Left kidney (tissue), 8 donors: ENCODE results near the gene COP1. TPM values are rescaled to one million over a fixed set of nuclear protein-coding genes. Genes with fewer than 3 reads are reported as not detected.
"Not testable (repeated sequence)": the region's sequence is repeated elsewhere in the genome, so short reads cannot be mapped to it uniquely, and the experiment has no call there.

Source experiments
- DNase-seq: peaks from one replicate; pipeline ENCODE4 v3.0.0-alpha.2; 2013
- long read RNA-seq, 8 donors: transcript quantifications; one replicate each; lab custom pipeline, GENCODE V29; 2026
- polyA plus RNA-seq: library from polyadenylated mRNA; unstranded; fragments of 120-200 nt; gene quantifications from one replicate; pipeline ENCODE4 v1.2.1, GENCODE V29; 2013; ENCODE audit not compliant: insufficient read length

The COP1 gene
- 69.1 TPM for polyA plus RNA-seq
- long read RNA-seq, donor 1, transcript COP1-208 (2 exons, 450 nt), result major isoform, 5 of 16 reads
- long read RNA-seq, donor 1, partial matches to known transcripts, result 8 of 16 reads
- long read RNA-seq, donor 1, other reads (novel, unspliced or antisense), result 0 of 16 reads
- long read RNA-seq, donor 2, transcript COP1-208 (2 exons, 450 nt), result major isoform, 5 of 13 reads
- long read RNA-seq, donor 2, partial matches to known transcripts, result 5 of 13 reads
- long read RNA-seq, donor 2, other reads (novel, unspliced or antisense), result 0 of 13 reads
- long read RNA-seq, donor 3, transcript COP1-208 (2 exons, 450 nt), result major isoform, 8 of 17 reads
- long read RNA-seq, donor 3, partial matches to known transcripts, result 6 of 17 reads
- long read RNA-seq, donor 3, other reads (novel, unspliced or antisense), result 0 of 17 reads
- long read RNA-seq, donor 4, result 0 reads
- long read RNA-seq, donor 5, transcript COP1-208 (2 exons, 450 nt), result minor isoform, 10 of 36 reads
- long read RNA-seq, donor 5, transcript COP1-204 (20 exons, 3,033 nt), result major isoform, 11 of 36 reads
- long read RNA-seq, donor 5, partial matches to known transcripts, result 12 of 36 reads
- long read RNA-seq, donor 5, other reads (novel, unspliced or antisense), result 0 of 36 reads
- long read RNA-seq, donor 6, partial matches to known transcripts, result 0 of 7 reads
- long read RNA-seq, donor 6, other reads (novel, unspliced or antisense), result 0 of 7 reads
- long read RNA-seq, donor 7, transcript COP1-204 (20 exons, 3,033 nt), result major isoform, 10 of 39 reads
- long read RNA-seq, donor 7, transcript COP1-208 (2 exons, 450 nt), result minor isoform, 6 of 39 reads
- long read RNA-seq, donor 7, partial matches to known transcripts, result 20 of 39 reads
- long read RNA-seq, donor 7, other reads (novel, unspliced or antisense), result 0 of 39 reads
- long read RNA-seq, donor 8, result 0 reads

- DNase-seq, result peak; percentile 94
Observed at GRCh38 chr1:176206961-176207902, at the start of gene COP1. COP1 (minus strand) TSS chr1:176207286; CDS start chr1:176206978, 308 bp downstream.

GRCh38 chr1:176252191-176252590, 45.1 kb upstream of the COP1 start:
- no peak for DNase-seq

DNA sequence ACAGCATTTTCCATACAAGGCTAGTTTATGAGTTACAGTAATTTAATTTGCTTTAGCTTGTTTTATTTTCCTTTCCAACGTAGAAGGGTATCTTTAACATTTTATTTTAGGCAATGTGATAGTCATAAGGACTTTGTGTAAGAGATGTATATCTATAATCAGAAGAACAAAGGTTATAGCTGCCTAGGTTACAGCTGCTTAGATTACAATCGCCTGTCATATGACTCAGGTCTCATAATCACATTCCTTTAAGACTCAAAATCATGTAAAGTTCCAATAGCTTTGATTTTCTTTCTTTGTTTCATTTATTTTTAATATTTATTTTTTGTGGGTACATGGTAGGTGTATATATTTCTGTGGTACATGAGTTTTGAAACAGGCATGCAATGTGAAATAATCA, 37.8 kb upstream of the COP1 start:
- DNase-seq, result no peak

DNA sequence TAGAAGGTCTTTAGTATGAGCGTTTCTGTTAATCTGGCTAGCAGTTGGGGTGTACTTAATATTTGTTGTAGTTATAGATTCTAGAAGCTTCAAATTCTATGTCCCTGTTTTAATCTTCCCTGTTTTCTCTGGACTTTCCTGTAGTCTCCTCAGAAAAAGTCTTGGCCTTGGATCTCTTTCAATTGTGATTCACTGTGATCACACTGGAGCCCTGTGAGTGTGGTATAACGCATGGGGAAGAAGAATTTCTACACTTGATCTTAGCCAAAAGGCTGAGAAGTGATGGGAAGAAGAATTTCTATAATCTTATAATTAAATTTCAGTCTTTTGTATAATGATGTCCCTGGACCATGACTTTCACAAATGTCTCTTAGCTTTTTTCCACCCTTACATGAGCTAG, 36.7 kb upstream of the COP1 start:
- no peak for DNase-seq

DNA sequence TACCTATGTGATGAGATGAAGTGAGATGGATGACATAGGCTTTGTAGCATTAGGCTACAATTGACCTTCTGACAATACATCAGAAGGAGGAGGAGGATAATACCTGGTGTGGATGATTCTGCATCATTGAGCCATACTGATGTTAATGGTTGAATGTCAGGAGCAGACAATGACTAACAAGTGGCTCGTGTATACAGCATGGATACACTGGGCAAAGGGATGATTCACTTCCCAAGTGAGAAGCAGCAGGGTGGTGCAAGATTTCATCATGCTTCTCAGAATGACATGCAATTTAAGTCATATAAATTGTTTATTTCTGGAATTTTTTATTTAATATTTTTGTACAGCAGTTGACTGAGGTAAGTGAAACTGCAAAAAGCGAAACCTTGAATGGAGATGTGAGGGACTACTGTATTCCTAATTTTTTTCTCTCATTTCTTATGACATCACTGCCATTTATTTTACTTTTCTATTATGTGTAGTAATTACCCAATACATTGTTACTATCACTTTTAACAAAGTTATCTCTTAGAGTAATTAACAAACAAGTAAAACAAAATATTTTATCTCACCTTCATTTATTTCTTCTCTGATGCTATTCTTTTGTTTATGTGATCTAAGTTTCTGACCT, 34.4 kb upstream of the COP1 start:
- no peak for DNase-seq

GRCh38 chr1:176233657-176234056, 26.6 kb upstream of the COP1 start:
- not testable (repeated sequence) for DNase-seq

DNA sequence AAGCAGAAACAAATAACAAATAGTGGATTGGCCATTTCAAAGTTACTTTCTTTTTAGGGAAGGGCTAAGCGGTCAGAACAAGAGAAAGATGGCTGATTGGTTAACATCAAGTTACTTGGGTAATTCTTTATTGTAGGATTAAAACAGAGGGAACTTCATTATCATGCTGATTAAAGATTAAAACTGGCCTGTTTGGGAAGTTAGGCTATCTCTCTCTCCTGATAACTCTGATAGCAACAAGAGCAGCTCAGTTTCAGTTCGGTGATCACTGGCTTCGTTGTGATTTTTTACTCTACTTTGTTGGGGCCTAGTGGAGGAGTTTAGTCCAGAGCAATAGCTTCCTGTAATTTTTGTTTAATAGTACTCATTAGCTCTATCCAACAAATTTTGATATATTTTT, 20.5 kb upstream of the COP1 start:
- DNase-seq, result no peak

- no peak for DNase-seq
Observed at GRCh38 chr1:176225911-176226310, 18.8 kb upstream of the COP1 start.

DNA sequence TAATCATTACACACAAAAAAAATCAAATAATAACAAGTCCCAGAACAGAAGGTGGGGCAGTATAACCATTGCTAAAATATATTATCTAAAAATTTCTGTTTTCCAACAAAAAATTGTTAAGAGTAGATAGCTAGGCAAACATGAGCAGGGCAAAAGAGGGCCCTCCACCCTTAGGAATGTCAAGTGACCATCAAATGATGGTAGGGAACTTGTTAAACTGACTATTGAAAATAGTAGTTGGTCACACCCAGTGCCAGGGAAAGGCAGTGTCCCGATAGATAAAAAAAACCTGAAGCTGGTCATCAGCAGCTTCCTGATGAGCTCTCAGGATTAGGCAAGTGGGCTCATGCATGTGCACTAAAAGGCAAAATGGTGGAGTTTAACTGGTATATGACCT, 18.4 kb upstream of the COP1 start:
- DNase-seq, result no peak

DNA sequence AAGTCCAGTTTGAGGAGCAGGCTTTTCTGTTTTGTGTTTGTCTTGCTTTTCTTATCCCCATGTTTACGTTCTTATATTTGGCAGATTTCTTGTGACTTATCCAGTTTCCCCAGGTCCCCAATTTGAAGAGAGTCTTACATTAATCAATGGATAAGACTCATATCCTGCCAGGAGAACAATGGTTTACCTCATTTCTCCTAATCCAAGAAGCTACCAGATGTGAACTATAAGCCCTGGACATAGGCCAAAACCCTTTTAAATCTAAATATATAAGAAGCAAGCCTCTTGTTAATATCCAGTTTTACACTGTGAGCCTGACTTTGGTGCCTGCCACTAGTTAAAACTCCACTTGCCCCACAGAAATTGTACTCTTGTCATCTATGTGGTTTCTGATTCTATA, 15.1 kb upstream of the COP1 start:
- DNase-seq, result no peak

DNA sequence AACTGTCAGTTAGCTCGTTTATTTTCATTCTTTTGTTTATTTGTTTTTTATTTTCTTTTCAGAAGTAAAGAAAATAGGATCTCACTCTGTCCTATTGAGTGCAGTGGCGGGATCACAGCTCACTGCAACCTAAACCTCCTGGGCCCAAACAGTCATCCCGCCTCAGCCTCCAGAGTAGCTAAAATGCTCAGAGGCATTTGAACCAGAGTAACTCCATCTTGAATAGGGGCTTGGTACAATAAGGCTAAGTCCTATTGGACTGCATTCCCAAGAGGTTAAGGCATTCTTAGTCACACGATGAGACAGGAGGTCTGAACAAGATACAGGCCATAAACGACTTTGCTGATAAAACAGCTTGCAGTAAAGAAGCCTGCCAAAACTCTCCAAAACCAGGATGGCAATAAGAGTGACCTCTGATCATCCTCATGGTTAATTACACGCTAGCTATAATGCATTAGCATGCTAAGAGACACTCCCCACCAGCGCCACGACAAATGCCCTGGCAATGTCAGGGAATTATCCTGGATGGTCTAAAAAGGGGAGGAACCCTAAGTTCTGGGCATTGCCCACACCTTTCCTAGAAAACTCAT, 13.1 kb upstream of the COP1 start:
- no peak for DNase-seq

DNA sequence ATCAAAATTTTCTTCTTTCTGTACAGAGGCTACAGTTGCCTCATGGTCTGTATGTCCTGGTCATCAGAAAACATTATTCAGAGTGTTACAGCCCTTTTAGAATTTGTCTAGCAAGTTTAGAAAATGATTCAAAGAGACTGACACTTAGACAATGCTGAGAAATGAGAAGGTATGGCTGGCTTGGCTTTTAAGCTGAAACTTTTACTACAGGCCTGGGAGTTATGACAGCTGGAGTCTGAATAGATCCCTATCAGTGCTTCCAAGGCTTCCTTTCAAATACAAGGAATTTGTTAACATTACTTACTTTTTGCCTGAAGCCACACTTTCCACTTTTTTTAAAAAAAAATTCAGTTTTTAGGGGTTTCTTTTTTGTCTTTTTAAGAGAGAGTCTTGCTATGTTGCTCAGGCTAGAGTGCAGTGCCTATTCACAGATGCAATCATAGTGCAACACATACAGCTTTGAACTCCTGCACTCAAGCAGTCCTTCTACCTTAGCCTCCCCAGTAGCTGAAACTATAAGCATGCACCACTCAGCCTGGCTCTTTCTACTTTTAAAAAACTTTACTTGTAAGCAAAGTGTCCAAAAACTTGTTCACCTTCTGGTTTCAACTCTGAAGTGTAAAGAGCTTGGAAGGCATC, 10.5 kb upstream of the COP1 start:
- DNase-seq, result no peak

- DNase-seq, result no peak
Observed at GRCh38 chr1:176216031-176216430, 8.9 kb upstream of the COP1 start.

DNA sequence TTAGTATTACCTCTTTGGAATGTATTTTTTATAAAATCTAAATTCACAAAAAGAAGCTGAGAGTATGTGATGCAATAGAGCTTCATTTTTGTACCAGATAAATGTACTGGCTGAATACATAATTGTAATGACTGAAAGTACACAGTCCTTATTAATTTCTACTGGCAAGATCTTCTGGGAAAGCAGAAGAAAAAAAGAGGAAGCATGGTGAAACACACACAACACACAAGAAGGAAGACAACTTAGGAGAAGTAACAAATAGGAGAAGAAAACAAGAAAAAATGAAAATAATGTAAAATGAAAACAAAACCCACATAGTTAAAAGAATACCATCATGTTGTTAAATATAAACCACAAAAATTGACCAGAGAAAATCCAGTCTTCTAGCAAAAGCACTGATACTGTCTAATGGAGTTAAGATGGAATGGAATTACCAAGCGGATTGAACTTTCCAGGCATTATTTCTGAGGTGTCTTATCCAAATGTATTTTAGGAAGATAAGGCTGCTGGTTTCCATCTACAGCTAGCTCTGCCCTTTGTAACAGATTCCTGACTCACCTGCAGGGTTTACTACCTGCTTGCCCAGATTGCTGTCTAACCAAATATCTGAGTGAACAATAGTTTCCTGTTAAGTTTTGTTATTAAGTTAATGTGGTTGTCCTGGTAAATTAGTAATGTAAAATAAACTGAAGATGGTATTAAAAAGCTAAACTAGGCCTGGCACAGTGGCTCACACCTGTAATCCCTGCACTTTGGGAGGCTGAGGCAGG, 4.5 kb upstream of the COP1 start:
- no peak for DNase-seq

DNA sequence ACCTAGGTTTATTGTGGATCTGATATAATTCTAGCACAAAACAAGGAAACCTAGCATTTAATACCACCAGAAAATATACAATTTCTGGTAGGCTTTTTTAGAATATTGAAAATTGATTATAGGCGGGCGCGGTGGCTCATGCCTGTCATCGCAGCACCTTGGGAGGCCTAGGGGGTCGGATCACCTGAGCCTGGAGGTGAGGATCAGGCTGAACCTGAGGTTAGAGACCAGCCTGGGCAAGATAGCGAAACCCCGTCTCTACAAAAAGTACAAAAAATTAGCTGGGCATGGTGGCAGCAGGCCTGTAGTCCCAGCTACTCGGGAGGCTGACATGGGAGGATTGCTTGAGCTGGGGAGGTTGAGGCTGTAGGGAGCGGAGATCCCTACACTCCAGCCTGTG, 948 bp upstream of the COP1 start:
- no peak for DNase-seq

DNA sequence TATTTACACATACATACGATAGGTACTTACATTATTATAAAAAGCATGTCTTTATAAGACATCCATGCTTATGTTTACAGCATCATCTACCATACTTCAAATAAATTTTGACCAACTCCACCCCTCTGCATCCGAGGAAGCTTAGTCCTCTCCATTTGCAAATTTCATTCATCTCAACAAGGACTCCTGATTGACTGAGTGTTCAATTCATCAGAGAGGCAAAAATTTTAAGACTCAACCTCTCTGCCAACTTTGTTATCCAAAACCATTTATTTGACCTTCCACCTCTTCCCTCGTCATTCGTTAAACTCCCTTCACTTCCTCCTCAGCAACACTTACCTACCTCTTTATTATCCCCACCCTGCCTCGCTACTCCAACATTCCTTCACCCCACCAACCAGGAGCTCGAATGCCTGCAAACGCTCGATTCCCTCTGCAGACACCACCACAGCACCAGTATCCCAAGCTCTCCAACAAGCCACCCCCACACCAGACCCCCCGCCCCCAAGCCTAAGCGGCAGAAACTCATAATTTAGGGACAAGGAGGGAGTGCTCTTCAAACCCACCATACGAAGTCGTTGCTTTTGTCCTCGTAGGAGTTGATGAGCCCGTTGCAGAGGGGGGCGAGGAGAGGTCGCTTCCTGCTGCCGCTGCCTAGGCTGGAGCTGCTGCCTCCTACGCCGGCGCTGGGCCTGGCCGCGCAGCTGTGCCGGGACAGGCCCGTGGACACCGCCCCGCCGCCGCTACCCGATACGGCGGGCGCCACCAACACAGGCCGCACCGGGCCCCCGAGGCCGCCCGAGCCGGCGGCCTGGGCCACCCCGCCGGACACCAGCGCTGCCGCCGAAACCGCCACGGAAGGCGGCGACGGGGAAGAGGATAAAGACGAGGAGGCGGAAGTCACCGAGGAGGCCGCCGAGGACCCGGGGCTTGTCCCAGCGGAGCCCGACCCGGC, 803 bp downstream of the COP1 start:
- peak; percentile 41 for DNase-seq

DNA sequence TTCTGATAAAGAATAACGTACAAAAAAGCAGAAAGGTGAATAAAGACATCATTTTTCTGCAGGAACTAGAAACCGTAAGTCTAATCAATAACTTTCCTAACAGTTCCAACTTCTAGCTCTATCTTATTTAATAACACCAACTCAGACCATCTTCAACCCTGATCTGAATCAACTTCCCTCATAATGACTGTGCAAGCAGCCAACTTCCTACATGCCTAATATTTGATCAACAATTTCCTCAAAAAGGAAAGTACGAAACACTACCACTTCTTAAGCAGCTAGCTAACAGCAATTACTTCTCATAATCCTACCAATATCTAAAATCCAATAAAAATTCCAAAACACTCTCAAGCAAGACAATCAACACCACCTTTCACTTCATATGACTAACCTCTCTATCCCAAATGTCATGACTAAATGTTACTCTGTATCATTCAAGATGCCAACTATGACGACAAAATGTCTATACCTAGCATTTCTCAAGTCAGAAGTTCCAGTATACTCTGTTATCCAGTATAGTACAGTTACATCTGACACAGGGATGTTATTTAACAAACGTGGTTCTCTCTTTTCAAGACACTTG, 1.7 kb downstream of the COP1 start:
- DNase-seq, result no peak

- not testable (repeated sequence) for DNase-seq
Observed at GRCh38 chr1:176204655-176205054, 2.4 kb downstream of the COP1 start.
